Activated naive CD4-positive, alpha-beta T cell treated with anti-CD3 and anti-CD28 coated beads, Interleukin-2, amount 50 U/mL, for 24 hours (primary cell): ENCODE results near the gene TERT.
"Not testable (repeated sequence)": the region's sequence is repeated elsewhere in the genome, so short reads cannot be mapped to it uniquely, and the experiment has no call there.

ENCODE experiments used
- H3K27ac Mint-ChIP-seq: one replicate; pipeline ENCODE4 v1.8.0; 2021; ENCODE audit warnings: mild to moderate bottlenecking, mixed read lengths
- H3K27me3 Mint-ChIP-seq: one replicate; pipeline ENCODE4 v1.8.0; 2021; ENCODE audit warnings: mixed read lengths
- H3K36me3 Mint-ChIP-seq: one replicate; pipeline ENCODE4 v1.8.0; 2021; ENCODE audit warnings: mixed read lengths
- H3K4me1 Mint-ChIP-seq: one replicate; pipeline ENCODE4 v1.8.0; 2021; ENCODE audit warnings: mixed read lengths
- H3K4me3 Mint-ChIP-seq: one replicate; pipeline ENCODE4 v1.8.0; 2021; ENCODE audit warnings: mild to moderate bottlenecking, mixed read lengths
- H3K9me3 Mint-ChIP-seq: one replicate; pipeline ENCODE4 v1.8.0; 2021; ENCODE audit warnings: mixed read lengths

Gene TERT

GRCh38 chr5:1281038-1281882, 13.6 kb downstream of the TERT start:
- H3K4me3 Mint-ChIP-seq, result no peak overlapping the region
- peaks cover 5% of the 10 kb centered on the region for H3K36me3 Mint-ChIP-seq
- no peaks in the 10 kb centered on the region for H3K4me1 Mint-ChIP-seq
- H3K27ac Mint-ChIP-seq, result no peak overlapping the region
- no peaks in the 10 kb centered on the region for H3K27me3 Mint-ChIP-seq
- H3K9me3 Mint-ChIP-seq, result no peaks in the 10 kb centered on the region

GRCh38 chr5:1280177-1281037, 14.5 kb downstream of the TERT start:
- Mint-ChIP-seq H3K36me3 (peaks cover 5% of the 10 kb centered on the region), H3K4me1 (no peaks in the 10 kb centered on the region), H3K27me3 (no peaks in the 10 kb centered on the region), H3K9me3 (no peaks in the 10 kb centered on the region), H3K4me3 (no peak overlapping the region), H3K27ac (no peak overlapping the region)

- Mint-ChIP-seq H3K4me3 (no peak overlapping the region), H3K36me3 (peaks cover 5% of the 10 kb centered on the region), H3K27ac (no peak overlapping the region), H3K27me3 (no peaks in the 10 kb centered on the region), H3K4me1 (no peaks in the 10 kb centered on the region), H3K9me3 (no peaks in the 10 kb centered on the region)
Measured at GRCh38 chr5:1279443-1280151, 15.3 kb downstream of the TERT start.

- Mint-ChIP-seq H3K36me3 (peaks cover 5% of the 10 kb centered on the region), H3K27me3 (no peaks in the 10 kb centered on the region), H3K4me1 (no peaks in the 10 kb centered on the region), H3K27ac (no peak overlapping the region), H3K4me3 (no peak overlapping the region), H3K9me3 (no peaks in the 10 kb centered on the region)
Measured at GRCh38 chr5:1278656-1279442, 16.0 kb downstream of the TERT start.

GRCh38 chr5:1278216-1278615, 16.7 kb downstream of the TERT start:
- Mint-ChIP-seq H3K36me3 (peaks cover 5% of the 10 kb centered on the region), H3K27ac (no peak overlapping the region), H3K9me3 (no peaks in the 10 kb centered on the region), H3K4me1 (no peaks in the 10 kb centered on the region), H3K27me3 (no peaks in the 10 kb centered on the region), H3K4me3 (no peak overlapping the region)

- H3K4me3 Mint-ChIP-seq, result no peak overlapping the region
- peaks cover 5% of the 10 kb centered on the region for H3K36me3 Mint-ChIP-seq
- no peaks in the 10 kb centered on the region for H3K9me3 Mint-ChIP-seq
- no peak overlapping the region for H3K27ac Mint-ChIP-seq
- H3K4me1 Mint-ChIP-seq, result no peaks in the 10 kb centered on the region
- H3K27me3 Mint-ChIP-seq, result no peaks in the 10 kb centered on the region
Measured at GRCh38 chr5:1277781-1278180, 17.1 kb downstream of the TERT start.

GRCh38 chr5:1277331-1277730, 17.5 kb downstream of the TERT start:
- H3K4me3 Mint-ChIP-seq, result no peak overlapping the region
- no peaks in the 10 kb centered on the region for H3K9me3 Mint-ChIP-seq
- no peaks in the 10 kb centered on the region for H3K27me3 Mint-ChIP-seq
- H3K36me3 Mint-ChIP-seq, result peaks cover 5% of the 10 kb centered on the region
- H3K4me1 Mint-ChIP-seq, result no peaks in the 10 kb centered on the region
- H3K27ac Mint-ChIP-seq, result no peak overlapping the region

- no peak overlapping the region for H3K4me3 Mint-ChIP-seq
- H3K36me3 Mint-ChIP-seq, result peaks cover 5% of the 10 kb centered on the region
Measured at GRCh38 chr5:1276930-1277329, 17.9 kb downstream of the TERT start.

GRCh38 chr5:1275397-1276391, 19.2 kb downstream of the TERT start:
- H3K9me3 Mint-ChIP-seq, H3K27ac Mint-ChIP-seq, H3K4me1 Mint-ChIP-seq, H3K36me3 Mint-ChIP-seq, H3K27me3 Mint-ChIP-seq, H3K4me3 Mint-ChIP-seq: not testable (repeated sequence)

More at GRCh38 chr5:1276930-1277329, 17.9 kb downstream of the TERT start:
- H3K27me3 Mint-ChIP-seq, result no peaks in the 10 kb centered on the region
- H3K9me3 Mint-ChIP-seq, result no peaks in the 10 kb centered on the region
- no peaks in the 10 kb centered on the region for H3K4me1 Mint-ChIP-seq
- H3K27ac Mint-ChIP-seq, result no peak overlapping the region

- H3K9me3 Mint-ChIP-seq, result no peaks in the 10 kb centered on the region
- H3K4me3 Mint-ChIP-seq, result no peak overlapping the region
- no peak overlapping the region for H3K27ac Mint-ChIP-seq
- H3K4me1 Mint-ChIP-seq, result no peaks in the 10 kb centered on the region
- H3K36me3 Mint-ChIP-seq, result peaks cover 5% of the 10 kb centered on the region
- no peaks in the 10 kb centered on the region for H3K27me3 Mint-ChIP-seq
Measured at GRCh38 chr5:1274471-1274870, 20.4 kb downstream of the TERT start.

GRCh38 chr5:1273745-1274144, 21.1 kb downstream of the TERT start:
- Mint-ChIP-seq H3K36me3 (peaks cover 5% of the 10 kb centered on the region), H3K4me3 (no peak overlapping the region), H3K4me1 (peaks cover 5% of the 10 kb centered on the region), H3K27me3 (no peaks in the 10 kb centered on the region), H3K9me3 (no peaks in the 10 kb centered on the region), H3K27ac (no peak overlapping the region)

GRCh38 chr5:1272201-1272600, 22.7 kb downstream of the TERT start:
- Mint-ChIP-seq H3K27me3 (no peaks in the 10 kb centered on the region), H3K4me1 (peaks cover 11% of the 10 kb centered on the region), H3K36me3 (no peaks in the 10 kb centered on the region), H3K9me3 (no peaks in the 10 kb centered on the region), H3K27ac (no peak overlapping the region), H3K4me3 (no peak overlapping the region)

- no peak overlapping the region for H3K27ac Mint-ChIP-seq
- H3K4me1 Mint-ChIP-seq, result peaks cover 11% of the 10 kb centered on the region
- H3K4me3 Mint-ChIP-seq, result no peak overlapping the region
- H3K27me3 Mint-ChIP-seq, result no peaks in the 10 kb centered on the region
- no peaks in the 10 kb centered on the region for H3K36me3 Mint-ChIP-seq
- no peaks in the 10 kb centered on the region for H3K9me3 Mint-ChIP-seq
Measured at GRCh38 chr5:1270933-1271914, 23.6 kb downstream of the TERT start.
